MM.1S (cell line): Measurements from ENCODE around the gene SYP.

ENCODE experiments used
- CTCF ChIP-seq: fragments of 300-600 bp; sonication (generic); IDR thresholded peaks from 2 replicates; pipeline ENCODE4 v1.5.1; 2016; ENCODE audit warnings: antibody characterized with exemption, low read length, mixed read lengths
- EZH2 ChIP-seq: fragments of 300-600 bp; sonication (generic); optimal IDR thresholded peaks from 2 replicates; pipeline ENCODE3; 2017; ENCODE audit warnings: low read depth, mild to moderate bottlenecking, antibody characterized with exemption, low read length, mixed read lengths
- EZH2phosphoT487 ChIP-seq: fragments of 300-600 bp; sonication (generic); IDR thresholded peaks from 2 replicates; pipeline ENCODE4 v1.6.1; 2018; ENCODE audit warnings: antibody characterized with exemption, low read length

- TF ChIP-seq EZH2 (no peak), CTCF (no peak), EZH2phosphoT487 (no peak)
These were observed 37.4 kb downstream of the SYP start, which contains the start of gene MAGIX for GRCh38 chrX:49162620-49163019.
